Endothelial cell (in vitro differentiated cells): ENCODE data around the gene SMPD1. TPM values are rescaled to one million over a fixed set of nuclear protein-coding genes. Genes with fewer than 3 reads are reported as not detected.

ENCODE experiments used
- DNase-seq: peaks from one replicate; pipeline ENCODE4 v3.0.0; 2021; ENCODE audit warnings: low spot score
- H3K27ac Mint-ChIP-seq: one replicate; pipeline ENCODE4 v1.8.0; 2021; ENCODE audit warnings: mixed read lengths, inconsistent platforms; ENCODE audit not compliant: unreplicated experiment
- H3K27me3 Mint-ChIP-seq: one replicate; pipeline ENCODE4 v1.8.0; 2021; ENCODE audit warnings: mild to moderate bottlenecking, moderate library complexity, mixed read lengths, inconsistent platforms; ENCODE audit not compliant: unreplicated experiment
- H3K36me3 Mint-ChIP-seq: one replicate; pipeline ENCODE4 v1.8.0; 2021; ENCODE audit warnings: mild to moderate bottlenecking, low read depth, mixed read lengths, inconsistent platforms; ENCODE audit not compliant: unreplicated experiment
- H3K4me1 Mint-ChIP-seq: one replicate; pipeline ENCODE4 v1.8.0; 2021; ENCODE audit warnings: mild to moderate bottlenecking, mixed read lengths, inconsistent platforms; ENCODE audit not compliant: unreplicated experiment
- H3K4me3 Mint-ChIP-seq: one replicate; pipeline ENCODE4 v1.8.0; 2021; ENCODE audit warnings: mild to moderate bottlenecking, mixed read lengths, inconsistent platforms; ENCODE audit not compliant: unreplicated experiment
- H3K9me3 Mint-ChIP-seq: one replicate; pipeline ENCODE4 v1.8.0; 2021; ENCODE audit warnings: mixed read lengths, inconsistent platforms; ENCODE audit not compliant: unreplicated experiment
- CTCF ChIP-seq: fragments of 200-600 bp; sonication (generic); IDR thresholded peaks from one replicate; pipeline ENCODE4 v1.5.0; 2021; ENCODE audit warnings: antibody characterized with exemption; ENCODE audit not compliant: unreplicated experiment
- total RNA-seq: library from RNA; stranded (reverse); fragmentation: NEBNext Ultra II Directional; extraction: Animal tissue kit (Norgen Biotek cat#: 25700); gene quantifications from one replicate; pipeline ENCODE4 v1.2.1, GENCODE V29; 2021; ENCODE audit not compliant: unreplicated experiment

Gene SMPD1
- total RNA-seq, 1 donor from 2014 or later: 24.8 TPM

- no peak for DNase-seq
- Mint-ChIP-seq H3K36me3 (peaks cover 4% of the 10 kb centered on the region), H3K4me1 (peaks cover 7% of the 10 kb centered on the region), H3K9me3 (no peaks in the 10 kb centered on the region), H3K4me3 (no peak overlapping the region), H3K27ac (no peak overlapping the region), H3K27me3 (peaks cover 7% of the 10 kb centered on the region)
- TF ChIP-seq CTCF: no peak
Measured at GRCh38 chr11:6406370-6406769, 16.1 kb downstream of the SMPD1 start.

- Mint-ChIP-seq H3K27ac (no peak overlapping the region), H3K36me3 (peaks cover 3% of the 10 kb centered on the region), H3K27me3 (peaks cover 5% of the 10 kb centered on the region), H3K4me3 (no peak overlapping the region), H3K4me1 (peaks cover 3% of the 10 kb centered on the region), H3K9me3 (no peaks in the 10 kb centered on the region)
- TF ChIP-seq CTCF: no peak
- no peak for DNase-seq
Measured at GRCh38 chr11:6410695-6411430, 20.6 kb downstream of the SMPD1 start.

GRCh38 chr11:6411594-6412031 lies 21.3 kb downstream of the SMPD1 start:
- no peak overlapping the region for H3K27ac Mint-ChIP-seq
- TF ChIP-seq CTCF: no peak
- H3K9me3 Mint-ChIP-seq: no peaks in the 10 kb centered on the region
- peaks cover 5% of the 10 kb centered on the region for H3K27me3 Mint-ChIP-seq
- no peak overlapping the region for H3K4me3 Mint-ChIP-seq
- H3K4me1 Mint-ChIP-seq: peaks cover 3% of the 10 kb centered on the region
- no peak for DNase-seq
- H3K36me3 Mint-ChIP-seq: no peaks in the 10 kb centered on the region

- no peak overlapping the region for H3K27ac Mint-ChIP-seq
- no peaks in the 10 kb centered on the region for H3K9me3 Mint-ChIP-seq
- DNase-seq: no peak
- H3K4me1 Mint-ChIP-seq: peaks cover 3% of the 10 kb centered on the region
- no peak overlapping the region for H3K4me3 Mint-ChIP-seq
- no peaks in the 10 kb centered on the region for H3K36me3 Mint-ChIP-seq
- peaks cover 4% of the 10 kb centered on the region for H3K27me3 Mint-ChIP-seq
- TF ChIP-seq CTCF: no peak
Measured at GRCh38 chr11:6413791-6414201, 23.5 kb downstream of the SMPD1 start.

GRCh38 chr11:6414874-6415328 lies 24.6 kb downstream of the SMPD1 start:
- Mint-ChIP-seq H3K27me3 (peaks cover 6% of the 10 kb centered on the region), H3K4me3 (no peak overlapping the region), H3K27ac (no peak overlapping the region), H3K4me1 (peaks cover 6% of the 10 kb centered on the region), H3K36me3 (no peaks in the 10 kb centered on the region), H3K9me3 (no peaks in the 10 kb centered on the region)
- DNase-seq: no peak
- TF ChIP-seq CTCF: no peak
